Midbrain (tissue), 1 donor: ENCODE data around the gene LRRC32.
"Not testable (repeated sequence)": the region's sequence is repeated elsewhere in the genome, so short reads cannot be mapped to it uniquely, and the experiment has no call there.

Experiments
- DNase-seq: peaks from one replicate; lab custom pipeline; 2025; lab: John Stamatoyannopoulos, UW

LRRC32 gene

DNA sequence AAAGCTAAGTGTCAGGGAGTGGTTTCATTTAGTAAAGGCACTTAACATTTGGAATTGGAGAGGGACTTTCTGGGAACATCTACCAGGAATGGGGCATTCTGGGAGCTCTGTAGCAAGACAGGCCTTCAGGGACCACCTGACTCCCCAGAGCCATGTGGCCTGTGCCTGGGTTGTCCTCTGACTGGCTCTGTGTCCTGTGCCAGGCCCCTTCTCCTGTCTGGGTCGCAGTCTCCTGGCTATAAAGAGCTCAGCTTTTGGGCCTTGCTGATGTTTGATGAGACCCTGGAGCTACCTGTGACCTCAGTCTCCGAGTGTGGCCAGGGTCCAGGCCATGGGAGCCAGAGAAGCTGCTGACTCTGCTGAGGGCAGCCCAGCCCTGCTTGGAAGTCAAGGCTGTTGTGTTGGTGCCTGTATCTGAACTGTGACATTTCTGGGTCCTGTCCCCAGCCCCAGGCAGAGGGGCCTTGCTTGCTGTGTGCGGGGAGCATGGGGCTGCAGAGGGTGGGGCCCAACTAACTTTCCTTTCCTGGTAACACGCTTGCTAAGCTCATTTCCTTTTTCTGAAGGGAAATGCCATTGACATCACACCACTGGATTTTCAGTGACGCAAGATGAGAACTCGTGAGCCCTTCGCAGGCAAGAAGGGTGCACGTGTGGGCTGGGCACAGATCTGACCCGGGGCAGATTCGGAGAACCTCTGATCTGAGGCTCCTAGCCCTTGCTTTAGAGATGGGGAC is 41.3 kb downstream of the LRRC32 start:
- DNase-seq: no peak

DNA sequence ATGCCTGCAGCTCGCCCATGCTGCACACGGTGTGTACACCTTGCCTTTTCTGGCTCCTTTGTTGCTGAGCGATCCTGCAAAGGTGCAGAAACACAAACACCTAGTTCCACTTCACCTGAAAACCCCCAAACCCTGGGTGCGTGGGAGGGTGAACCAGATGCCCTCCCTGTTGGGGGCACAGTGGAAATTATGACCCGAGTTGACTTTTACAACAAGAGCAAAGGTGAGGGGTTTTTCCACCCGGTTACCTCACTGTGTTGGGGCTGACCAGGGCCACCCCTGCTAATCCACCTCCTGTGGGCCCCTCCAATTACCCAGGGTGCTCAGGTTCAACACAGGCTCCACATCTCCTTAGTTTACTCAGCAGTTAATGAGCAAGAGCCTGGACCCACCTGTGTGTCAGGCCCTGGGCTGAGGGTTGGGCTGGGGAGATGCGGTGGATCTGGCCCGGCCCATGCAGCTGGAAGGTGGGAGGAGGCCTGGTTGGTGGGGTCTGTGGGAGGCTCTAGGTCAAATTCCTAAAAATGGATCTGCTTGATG is 42.1 kb downstream of the LRRC32 start:
- no peak for DNase-seq

DNA sequence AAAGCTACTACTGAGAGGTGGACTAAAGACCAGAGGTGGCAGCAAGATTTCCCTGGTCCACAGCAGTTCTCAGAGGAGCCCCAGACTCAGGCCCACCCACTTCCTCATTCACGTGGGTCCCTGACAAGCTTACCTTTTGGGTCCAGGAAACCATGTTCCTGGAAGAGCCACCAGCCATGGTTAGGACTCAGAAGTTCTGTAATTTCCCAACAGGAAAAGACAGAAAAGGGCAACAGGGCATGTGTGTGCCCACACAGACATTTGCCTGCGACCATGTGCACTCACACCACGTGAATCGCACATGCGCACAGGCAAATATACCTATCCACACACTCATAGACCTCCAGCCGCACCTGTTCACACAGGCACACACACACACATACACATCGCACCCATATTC is 42.9 kb downstream of the LRRC32 start:
- DNase-seq: no peak

DNA sequence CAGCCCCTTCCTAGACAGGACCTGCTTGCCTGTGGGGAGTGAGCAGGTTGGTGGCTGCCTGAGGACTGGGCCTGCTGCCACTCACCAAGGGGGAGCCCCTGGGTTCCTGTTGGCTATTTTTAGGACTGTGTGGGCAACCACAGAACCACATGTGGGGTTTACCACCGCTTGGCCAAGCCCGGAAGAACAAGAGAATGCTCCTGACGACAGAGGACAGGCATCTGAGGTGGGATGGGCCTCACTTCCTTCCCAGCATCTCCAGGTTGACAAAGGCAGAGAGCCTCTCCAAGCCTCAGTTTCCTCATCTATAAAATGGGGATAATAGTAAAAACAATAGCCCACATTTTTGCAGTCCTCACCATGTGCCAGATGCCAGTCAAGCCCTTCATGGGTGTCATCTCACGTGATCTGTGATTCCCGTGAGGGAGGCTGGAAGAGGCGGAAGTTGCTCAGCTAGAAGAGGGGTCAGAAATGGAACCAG is 43.6 kb downstream of the LRRC32 start:
- no peak for DNase-seq

DNA sequence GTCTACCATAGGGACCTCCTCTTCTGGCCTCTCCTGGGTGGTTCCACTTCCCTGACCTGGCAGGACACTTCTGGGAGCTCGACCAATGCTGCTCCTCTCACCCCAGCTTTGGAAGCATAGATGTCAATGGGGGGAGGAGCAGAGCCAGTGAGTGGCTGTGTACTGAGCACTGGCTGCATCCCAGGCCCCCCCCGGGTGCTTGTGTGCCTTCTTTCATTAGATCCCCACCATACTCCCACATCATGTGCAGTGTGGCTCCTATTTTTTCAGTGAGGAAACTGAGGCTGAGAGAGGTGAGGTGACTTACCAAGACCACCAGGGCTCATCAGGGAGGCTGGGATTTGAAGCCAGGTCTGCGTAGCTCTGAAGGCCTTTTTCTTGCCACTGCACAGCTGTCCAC is 44.3 kb downstream of the LRRC32 start:
- no peak for DNase-seq

DNA sequence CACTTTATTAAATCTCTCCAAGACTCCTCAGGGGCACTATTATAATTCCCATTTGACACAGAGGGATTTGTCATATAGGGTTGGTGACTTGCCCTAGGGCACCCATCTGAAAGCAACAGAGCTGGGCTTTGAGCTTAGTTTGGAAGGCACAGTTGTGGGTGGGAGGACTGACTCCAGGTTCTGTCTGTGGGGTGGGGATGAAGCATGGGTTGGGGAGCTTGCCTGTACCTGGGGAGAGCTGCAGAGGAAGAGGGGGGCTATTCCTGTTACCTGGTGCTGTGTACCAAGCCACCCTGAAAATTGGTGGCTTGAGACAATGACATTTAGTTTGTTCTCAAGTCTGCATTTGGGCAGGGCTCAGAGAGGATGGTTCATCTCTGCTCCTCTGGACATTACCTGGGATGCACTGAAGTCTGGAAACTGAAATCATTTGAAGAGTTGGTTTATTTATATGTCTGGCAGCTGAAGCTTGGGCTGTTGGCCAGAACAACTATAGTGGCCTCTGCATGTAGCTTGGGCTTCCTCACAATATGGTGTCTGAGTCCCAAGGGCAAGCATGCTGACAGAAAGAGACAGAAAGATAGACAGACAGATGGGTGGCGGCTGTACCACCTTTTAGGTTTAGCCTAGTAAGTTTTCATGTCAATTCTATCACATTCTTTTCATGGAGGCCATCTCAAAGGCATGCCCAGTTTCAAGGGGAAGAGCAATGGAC is 44.9 kb downstream of the LRRC32 start:
- DNase-seq: no peak

DNA sequence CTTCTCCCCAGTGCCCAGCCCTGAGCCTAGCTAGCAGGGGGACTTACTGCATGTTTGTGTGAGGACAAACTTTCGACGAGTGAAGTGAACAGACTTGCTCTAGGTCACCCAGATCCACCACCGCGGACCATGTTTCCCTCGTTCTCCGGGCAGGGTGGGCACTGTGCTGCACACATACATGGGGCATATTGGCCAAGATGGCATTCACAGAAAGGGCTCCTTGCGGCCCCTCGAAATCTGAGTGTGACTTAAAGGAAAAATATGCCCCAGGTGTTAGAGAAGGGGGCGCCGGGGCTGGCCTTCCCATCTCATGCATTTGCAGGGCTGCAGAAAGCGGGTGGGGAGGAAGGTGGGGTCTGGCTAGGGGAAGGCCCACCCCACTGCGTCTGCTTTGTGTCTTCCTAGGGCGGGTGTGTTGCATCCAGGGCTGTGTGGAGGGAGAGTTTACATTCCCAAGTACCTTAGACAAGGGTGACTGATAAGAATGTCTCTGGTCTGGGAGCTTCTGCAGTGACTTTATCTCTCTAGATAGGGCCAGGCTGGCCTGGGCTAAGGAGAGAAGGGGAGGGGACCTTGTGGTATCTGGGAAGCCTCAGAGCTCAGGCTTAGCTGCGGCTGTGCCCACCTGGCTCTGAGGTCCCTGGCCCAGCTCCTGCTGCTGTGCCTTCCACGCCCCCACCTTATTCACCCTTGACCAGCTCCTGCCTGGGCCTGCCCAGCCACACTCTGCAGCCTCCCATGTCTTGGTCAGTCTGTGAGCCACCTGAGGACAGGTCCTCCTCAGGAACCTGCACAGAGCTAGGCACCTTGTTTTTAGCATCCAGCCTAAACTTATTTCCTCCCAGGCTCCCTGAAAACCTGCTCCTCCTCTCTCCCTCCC is 45.8 kb downstream of the LRRC32 start:
- no peak for DNase-seq

DNA sequence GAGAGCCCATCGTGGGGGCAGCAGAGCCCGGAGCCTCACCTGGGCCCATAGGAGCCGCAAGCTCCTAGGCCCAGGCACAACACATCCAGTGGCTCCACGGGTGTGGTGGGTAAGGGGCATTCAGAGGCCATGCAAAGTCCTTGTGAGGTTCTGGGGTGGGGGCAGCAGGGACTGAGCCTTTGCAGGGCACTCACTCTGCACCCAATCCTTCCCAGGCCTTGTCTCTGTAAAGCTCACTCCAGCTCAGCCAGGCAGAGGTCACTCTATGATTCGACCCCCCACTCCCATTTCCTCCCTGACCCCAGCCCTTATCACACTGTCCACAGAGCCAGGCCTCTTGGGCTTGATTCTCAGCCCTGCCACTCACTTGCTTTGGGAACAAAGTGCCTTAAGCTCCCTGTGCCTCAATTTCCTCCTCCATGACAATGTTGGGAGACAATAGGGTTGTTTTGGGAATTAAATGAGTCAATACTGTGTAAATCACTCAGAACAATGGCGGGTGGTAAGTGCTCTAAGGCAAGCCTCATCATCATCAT is 46.6 kb downstream of the LRRC32 start:
- DNase-seq: no peak

DNA sequence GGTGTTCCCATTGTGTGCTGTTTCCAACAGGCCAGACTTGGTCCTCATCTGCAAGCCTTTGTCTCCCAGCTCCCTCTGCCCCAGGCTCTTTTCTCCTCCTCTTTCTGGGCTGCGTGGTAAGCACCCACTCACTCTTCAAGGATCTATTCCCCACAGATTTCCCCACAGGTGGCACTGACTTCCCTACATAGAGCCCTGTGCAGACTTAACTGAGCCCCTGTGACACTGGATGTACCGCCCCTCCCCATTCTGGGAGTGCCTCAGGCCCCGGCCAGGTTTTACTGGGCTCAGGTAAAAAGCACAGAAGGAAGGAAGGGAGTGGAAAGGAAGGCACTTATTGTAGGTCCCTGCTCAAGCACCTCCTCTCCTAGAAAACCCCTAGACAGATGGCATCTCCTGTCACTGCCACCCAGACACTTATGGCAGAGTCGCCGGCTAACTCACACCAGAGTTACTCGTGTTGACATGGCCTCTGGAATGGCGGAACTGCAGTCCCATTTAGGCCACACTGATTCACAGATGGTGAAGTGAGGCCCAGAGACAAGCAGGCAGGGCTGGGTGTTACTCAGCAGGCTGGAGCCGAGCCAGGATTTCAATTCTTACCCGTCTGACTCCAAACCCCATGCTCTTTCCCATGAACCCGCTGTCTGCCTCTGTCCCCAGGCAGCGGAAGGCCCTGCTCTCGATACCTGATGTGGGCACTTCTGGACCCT is 47.2 kb downstream of the LRRC32 start:
- DNase-seq: no peak

DNA sequence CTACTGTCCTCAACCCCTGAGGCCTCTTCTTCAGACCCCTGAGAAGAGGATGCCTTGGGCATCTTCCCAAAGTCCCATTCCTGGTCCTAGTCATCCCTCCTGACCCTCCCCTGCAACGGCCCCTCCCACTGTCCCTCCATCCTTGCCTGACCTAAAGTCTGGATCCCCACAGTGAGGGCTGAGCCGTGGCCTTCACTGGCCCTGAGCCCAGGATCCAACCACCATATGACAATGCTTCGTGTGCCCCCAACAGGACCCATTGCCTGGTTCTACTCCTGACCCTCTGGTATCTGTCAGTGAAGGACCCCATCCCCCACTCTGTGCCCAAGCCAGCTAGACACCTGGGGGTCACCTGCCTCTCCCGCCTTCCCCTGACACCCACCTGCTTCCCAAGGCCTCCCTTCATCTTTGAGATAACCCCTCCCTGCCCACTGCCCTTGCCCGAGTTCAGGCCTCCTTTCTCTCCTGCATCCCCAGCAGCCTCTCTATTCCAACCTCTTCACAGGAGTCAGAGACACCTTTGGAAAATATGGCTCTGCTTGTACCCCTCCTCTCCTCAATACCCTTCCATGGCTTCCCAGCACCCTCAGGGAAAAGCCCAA is 48.0 kb downstream of the LRRC32 start:
- DNase-seq: no peak

DNA sequence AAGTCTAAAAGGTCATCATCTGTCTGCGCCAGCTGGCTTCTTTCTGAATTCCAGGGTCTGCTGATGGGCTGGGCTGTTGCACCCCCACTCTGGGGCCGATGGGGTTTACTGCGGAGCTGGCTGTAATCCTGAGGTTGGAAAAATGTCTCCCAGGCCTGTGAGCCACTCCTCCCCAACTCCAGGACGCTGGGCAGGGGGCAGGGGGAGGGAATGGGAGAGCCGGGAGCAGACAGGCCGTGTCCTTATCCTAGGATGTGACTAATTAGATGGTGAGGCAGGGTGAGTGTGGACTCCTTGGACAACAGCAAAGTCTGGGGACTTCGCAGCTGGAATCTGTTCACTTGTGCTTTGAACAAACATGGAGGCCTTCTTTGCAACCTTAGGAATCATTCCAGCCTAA is 48.7 kb downstream of the LRRC32 start:
- no peak for DNase-seq

DNA sequence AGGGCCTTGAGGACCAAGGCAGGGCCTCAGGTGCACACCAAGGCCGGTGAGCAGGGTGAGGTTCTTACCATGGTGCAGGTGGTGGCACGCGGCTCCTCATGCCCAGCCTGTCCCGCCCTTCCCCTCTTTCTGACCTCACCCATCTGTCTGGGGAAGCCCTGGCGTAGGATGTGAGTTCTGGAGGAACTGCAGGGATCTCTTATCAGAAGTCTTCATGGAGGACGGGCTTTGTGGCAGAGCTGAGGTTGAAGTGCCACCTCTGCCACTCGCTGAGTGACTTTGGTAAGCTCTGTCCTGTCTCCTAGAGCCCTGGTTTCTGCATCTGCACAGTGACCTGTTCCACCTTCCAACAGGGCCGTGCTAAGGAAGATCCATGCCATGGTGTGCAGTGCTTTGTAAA is 49.1 kb downstream of the LRRC32 start:
- no peak for DNase-seq

DNA sequence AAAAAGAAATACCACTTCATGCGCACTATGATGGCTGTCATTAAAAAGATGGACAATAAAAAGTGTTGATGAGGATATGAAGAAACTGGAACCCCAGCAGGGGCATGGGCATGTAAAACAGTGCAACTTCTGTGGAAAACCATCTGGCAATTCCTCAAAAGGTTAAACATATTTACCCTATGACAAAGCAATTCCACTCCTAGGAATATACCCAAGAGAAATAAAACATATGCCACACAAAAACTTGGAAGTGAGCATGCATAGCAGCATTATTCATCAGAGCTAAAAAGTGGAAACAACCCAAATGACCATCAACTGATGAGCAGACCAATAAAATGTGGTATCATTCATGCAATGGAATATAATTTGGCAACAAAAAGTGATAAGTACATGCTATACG is 50.1 kb downstream of the LRRC32 start:
- DNase-seq: no peak

DNA sequence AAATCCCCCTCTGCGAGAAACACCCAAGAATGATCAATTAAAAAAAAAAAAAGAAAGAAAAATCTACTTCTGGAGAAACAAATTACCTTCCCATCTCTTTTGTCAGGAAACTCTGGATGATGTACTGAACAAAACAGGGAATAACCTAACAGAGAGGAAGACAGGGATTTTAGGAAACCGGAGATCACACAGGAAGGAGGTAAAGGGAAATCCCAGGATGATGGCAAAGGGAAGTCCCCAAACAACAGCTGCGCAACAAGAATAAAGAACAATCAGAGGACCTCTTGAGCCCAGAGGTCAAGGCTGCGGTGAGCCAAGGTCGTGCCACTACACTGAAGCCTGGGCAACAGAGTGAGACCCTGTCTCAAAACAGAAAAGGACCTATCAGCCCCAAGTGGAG is 50.7 kb downstream of the LRRC32 start:
- not testable (repeated sequence) for DNase-seq

DNA sequence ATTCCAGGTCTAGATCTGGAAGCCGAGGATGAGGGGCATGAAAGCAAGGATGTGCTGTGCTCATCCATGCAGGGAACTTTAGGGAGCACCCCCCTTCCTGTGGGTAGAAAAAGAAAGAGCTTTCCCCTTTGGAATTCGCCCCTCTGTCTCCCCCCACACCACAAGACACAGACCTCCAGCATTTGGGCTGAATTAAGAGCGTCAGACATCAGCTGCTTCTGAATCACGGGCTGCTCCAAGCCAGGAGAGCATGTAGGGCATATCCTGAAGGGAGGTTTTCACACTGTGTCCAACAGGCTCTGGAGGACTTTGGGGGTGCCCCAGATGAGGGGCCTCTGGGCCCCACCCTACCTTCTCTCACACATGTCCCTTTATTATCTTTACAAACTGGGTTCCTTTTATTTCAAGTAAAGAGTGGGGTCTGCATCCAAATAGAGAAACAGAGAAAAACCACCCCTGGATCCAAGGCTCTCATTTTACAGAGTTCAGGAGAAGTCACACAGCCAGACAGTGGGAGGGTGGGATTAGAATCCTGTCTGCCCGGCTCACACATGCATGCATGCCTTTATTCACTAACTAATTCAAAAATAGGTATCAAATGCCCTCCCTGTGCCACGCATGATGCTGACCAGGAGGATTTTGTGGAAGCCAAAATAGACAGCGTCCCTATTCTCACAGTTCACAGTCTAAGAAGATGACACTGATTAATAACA is 52.8 kb downstream of the LRRC32 start:
- no peak for DNase-seq

DNA sequence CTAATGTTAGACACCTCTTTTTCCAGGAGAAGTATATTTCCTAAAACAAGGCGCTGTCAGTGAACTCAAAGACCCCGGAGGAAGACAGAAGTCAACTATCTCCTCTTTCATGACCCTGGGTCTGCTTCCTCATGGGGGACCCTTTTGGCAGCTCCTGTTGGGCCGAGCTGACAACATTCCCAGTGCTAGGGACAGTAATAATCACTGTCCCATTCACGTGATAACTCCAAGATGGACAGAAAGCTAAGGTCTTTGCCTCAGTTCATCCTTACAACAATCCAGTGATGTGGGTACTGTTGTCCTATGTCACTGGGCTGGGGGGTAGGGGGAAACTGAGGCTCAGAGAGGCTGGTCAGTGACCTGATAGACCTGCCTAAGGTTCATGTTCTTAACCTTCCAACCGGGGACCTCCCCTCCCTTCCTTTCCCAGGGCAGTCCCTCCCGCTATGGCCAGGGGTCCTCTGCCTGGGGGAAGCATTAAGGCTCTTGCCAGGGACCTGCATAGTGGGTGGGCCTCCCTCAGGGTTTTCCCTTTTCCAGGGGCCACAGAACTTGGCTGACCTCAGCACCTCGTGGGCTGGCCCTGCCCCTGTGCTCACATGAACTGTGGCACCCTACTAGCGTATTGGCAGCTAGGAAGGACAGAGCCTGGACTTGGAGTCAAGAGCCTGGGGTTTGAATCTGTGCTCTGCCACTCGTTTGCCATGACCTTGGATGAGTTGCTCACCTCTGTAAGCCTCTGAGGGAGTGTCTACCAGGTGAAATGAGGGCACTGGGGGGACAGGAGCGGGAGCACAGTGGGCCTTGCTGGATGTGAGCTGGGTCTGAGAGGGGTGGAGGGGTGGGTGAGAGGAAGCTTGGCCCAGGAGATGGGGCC is 53.6 kb downstream of the LRRC32 start:
- DNase-seq: no peak

DNA sequence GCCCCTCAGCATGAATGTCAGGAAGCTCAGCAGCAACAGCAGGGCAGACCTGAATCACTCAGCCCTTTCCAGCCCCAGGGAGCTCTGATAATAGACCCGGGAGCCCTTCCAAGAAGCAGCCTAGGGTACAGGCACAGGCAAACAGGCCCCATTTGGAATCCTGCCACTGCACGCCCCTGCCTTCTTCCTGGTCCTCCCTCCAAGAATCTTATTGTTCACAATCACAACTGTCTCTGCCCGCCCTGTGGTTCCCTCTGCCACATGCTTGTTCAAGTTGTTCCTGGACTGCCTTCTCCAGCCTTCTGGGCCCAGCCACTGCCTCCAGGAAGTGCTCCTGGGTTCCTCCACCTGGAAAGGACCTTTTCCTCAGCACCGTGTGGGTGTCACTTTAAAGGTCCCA is 54.6 kb downstream of the LRRC32 start:
- no peak for DNase-seq

DNA sequence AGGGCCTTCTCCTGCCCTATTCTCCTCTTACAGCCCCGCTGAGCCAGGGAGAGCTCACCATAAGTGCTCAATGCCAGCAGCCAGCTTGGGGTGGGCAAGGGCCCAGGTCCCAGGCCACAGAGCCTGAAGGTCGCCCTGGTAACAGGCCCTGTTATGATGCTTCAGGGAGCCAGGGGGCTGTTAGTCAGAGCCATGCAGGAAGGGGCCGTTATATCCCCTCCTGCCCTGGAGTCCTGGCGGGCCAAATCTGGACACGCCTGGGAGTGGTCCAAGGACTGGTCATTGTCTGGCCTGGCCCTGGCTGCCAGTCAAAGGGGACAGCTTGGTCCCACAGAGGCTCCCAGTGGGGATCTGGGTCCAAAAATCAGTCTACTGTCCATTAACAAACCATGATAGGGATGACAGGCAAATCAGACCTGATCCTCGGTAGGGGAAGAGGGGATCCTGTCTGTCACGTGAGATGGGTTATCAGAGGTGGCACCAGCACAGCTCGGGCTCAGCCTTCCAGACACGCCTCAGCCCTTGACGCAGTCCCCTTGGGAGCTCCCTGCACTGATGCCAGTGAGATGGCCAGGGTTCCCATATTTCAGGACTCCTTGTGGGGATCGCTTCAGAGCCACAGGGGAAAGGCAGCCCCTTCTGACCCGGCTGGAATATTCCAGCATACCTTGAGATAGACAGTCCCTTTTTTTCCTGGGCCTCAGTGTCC is 55.9 kb downstream of the LRRC32 start:
- DNase-seq: no peak

DNA sequence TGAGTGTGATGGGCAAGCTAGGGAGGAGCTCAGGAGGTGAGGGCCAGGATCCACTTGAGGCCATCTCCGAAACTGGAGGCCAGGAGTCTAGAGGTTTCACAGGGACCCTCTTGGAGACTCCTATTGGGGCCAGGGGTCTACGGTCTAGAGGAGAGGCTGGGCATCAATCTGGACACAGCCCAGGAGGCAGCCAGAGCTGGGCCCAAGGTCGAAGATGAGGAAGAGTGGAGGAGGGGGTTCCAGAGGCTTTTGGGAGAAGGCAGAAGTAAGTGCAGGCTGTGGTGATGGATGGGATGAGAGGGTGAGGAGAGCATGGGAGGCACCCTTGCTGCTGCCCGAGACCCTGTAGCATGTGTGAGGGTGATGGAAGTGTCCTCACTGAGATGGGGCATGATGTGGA is 56.6 kb downstream of the LRRC32 start:
- no peak for DNase-seq
